Amygdala (tissue), 56 donors: Measurements from ENCODE around the gene MYL9.

Source experiments
- DNase-seq, 56 donors: peaks; one replicate each; lab custom pipeline; 2025; lab: John Stamatoyannopoulos, UW

The MYL9 gene

GRCh38 chr20:36578356-36579041, 37.2 kb downstream of the MYL9 start:
- no peak for DNase-seq

GRCh38 chr20:36579996-36580545, 38.8 kb downstream of the MYL9 start:
- no peak for DNase-seq

- DNase-seq: no peak
These were observed 41.0 kb downstream of the MYL9 start for GRCh38 chr20:36582322-36582721.

GRCh38 chr20:36582821-36583220, 41.5 kb downstream of the MYL9 start:
- no peak for DNase-seq

GRCh38 chr20:36584018-36584481, 42.7 kb downstream of the MYL9 start:
- DNase-seq: no peak

- DNase-seq: no peak
These were observed 44.2 kb downstream of the MYL9 start for GRCh38 chr20:36585410-36586125.

GRCh38 chr20:36587388-36588070, 46.2 kb downstream of the MYL9 start:
- DNase-seq: no peak

- no peak for DNase-seq
These were observed 50.0 kb downstream of the MYL9 start for GRCh38 chr20:36591281-36591680.

GRCh38 chr20:36591854-36592641, 50.7 kb downstream of the MYL9 start:
- peak in 12 of 56 donors; percentile 4 to 31 (median 18) for DNase-seq

- no peak for DNase-seq
These were observed 52.1 kb downstream of the MYL9 start for GRCh38 chr20:36593347-36593929.

GRCh38 chr20:36599912-36600345, 58.6 kb downstream of the MYL9 start:
- DNase-seq: no peak
